ENCODE data around the gene GPRC5C. TPM values are rescaled to one million over a fixed set of nuclear protein-coding genes. Genes with fewer than 3 reads are reported as not detected.
"Not testable (repeated sequence)": the region's sequence is repeated elsewhere in the genome, so short reads cannot be mapped to it uniquely, and the experiment has no call there.

The GPRC5C gene
- total RNA-seq, 4 donors from 2014 or later: 12.6 to 23.6 (median 14.5) TPM

DNA sequence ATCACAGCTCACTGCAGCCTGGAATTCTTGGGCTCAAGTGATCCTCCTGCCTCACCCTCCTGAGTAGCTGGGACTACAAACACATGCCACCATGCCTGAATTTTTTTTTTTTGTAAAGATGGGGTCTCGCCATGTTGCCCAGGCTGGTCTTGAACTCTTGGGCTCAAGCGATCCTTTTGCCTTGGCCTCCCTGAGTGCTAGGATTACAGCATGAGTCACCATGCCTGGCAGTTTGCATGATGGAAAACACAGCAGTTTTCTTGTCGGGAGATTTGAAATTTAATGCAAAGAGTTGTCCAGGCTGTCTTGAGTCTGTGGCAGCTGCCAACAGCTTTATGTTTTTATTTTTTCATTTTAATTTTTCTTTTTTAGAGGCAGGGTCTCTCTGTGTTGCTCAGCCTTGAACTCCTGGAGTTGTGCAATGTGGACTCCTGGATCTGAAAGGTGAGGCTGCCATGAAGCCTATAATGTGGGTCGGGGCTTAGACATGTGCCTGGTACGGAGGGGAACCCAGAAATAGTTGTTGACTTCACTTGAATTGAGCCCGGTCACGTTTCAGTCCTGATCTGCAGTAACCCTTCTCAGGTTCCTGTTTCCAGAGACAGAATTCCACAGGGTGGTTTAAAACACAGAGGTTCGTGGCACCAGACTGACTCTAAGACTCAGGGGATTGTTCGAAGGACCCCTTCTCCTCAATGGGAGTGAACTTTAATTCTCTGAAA is 53.3 kb downstream of the GPRC5C start:
- Histone ChIP-seq H3K36me3 (no peaks in the 10 kb centered on the region), H3K27me3 (peaks cover 0 to 44% (median 0%) of the 10 kb centered on the region in 4 donors), H3K9me3 (no peaks in the 10 kb centered on the region), H3K4me1 (no peaks in the 10 kb centered on the region), H3K4me3 (no peak overlapping the region), H3K27ac (replicated peaks in 1 of 4) (no peak overlapping the region)
- intact Hi-C loops (cut with DNase I): no loop called here
- no peak for DNase-seq (ENCODE audit: extremely low spot score)
- TF ChIP-seq, protein P1, sequence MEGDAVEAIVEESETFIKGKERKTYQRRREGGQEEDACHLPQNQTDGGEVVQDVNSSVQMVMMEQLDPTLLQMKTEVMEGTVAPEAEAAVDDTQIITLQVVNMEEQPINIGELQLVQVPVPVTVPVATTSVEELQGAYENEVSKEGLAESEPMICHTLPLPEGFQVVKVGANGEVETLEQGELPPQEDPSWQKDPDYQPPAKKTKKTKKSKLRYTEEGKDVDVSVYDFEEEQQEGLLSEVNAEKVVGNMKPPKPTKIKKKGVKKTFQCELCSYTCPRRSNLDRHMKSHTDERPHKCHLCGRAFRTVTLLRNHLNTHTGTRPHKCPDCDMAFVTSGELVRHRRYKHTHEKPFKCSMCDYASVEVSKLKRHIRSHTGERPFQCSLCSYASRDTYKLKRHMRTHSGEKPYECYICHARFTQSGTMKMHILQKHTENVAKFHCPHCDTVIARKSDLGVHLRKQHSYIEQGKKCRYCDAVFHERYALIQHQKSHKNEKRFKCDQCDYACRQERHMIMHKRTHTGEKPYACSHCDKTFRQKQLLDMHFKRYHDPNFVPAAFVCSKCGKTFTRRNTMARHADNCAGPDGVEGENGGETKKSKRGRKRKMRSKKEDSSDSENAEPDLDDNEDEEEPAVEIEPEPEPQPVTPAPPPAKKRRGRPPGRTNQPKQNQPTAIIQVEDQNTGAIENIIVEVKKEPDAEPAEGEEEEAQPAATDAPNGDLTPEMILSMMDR (IDR thresholded peaks at IDR 0.05): no peak
- TF ChIP-seq EP300 (IDR thresholded peaks at IDR 0.05) (no peak), POLR2A (IDR thresholded peaks at IDR 0.05; ENCODE audit: low read depth) (no peak), POLR2AphosphoS5 (IDR thresholded peaks at IDR 0.05) (no peak)
- WGBS: 56% methylated on average over 8 of the region's 9 CpGs

DNA sequence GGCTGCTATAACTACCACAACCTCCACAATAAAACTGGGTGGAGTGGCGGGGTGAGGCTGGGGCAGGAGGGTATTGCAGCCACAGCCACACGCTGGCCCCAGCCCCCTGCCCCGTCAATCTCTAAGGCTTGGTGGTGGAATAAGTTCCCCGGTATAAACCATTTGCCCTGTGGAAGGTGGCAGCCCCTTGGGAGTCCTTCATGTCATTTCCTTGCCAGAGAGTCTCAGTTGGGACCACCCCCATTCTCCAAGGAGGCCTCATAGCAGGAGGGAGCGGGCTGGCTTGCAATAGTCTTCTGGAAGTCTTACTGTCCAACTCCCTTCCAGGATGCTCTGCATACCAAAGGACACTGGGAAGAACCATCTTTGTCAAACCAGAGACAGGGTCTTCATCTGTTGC is 54.0 kb downstream of the GPRC5C start:
- Histone ChIP-seq H3K9me3 (no peaks in the 10 kb centered on the region), H3K4me1 (no peaks in the 10 kb centered on the region), H3K4me3 (no peak overlapping the region), H3K27ac (replicated peaks in 1 of 4) (no peak overlapping the region), H3K36me3 (no peaks in the 10 kb centered on the region), H3K27me3 (peaks cover 0 to 40% (median 0%) of the 10 kb centered on the region in 4 donors)
- TF ChIP-seq POLR2A (IDR thresholded peaks at IDR 0.05; ENCODE audit: low read depth): no peak
- TF ChIP-seq EP300 (IDR thresholded peaks at IDR 0.05): no peak
- no peak for TF ChIP-seq POLR2AphosphoS5 (IDR thresholded peaks at IDR 0.05)
- TF ChIP-seq, protein P1 (IDR thresholded peaks at IDR 0.05): no peak
- WGBS: 84% methylated on average over 5 of the region's 5 CpGs
- no peak for DNase-seq (ENCODE audit: extremely low spot score)
- intact Hi-C loops (cut with DNase I): no loop called here

DNA sequence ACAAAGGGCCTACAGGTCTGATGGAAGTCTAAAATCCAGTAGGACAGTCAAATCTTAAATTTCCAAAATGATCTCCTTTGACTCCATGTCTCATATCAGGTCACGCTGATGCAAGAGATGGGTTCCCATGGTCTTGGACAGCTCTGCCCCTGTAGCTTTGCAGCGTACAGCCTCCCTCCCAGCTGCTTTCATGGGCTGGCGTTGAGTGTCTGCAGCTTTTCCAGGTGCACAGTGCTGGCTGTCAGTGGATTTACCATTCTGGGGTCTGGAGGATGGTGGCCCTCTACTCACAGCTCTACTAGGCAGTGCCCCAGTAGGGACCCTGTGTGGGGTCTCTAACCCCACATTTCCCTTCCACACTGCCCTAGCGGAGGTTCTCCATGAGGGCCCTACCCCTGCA is 56.4 kb downstream of the GPRC5C start:
- WGBS: 100% methylated on average over 4 of the region's 4 CpGs
- H3K27ac ChIP-seq (replicated peaks in 1 of 4); H3K4me3 ChIP-seq; H3K4me1 ChIP-seq; intact Hi-C loops (cut with DNase I); H3K36me3 ChIP-seq; H3K9me3 ChIP-seq; DNase-seq (ENCODE audit: extremely low spot score): not testable (repeated sequence)
- peaks cover 0 to 40% (median 0%) of the 10 kb centered on the region in 4 donors for H3K27me3 ChIP-seq

DNA sequence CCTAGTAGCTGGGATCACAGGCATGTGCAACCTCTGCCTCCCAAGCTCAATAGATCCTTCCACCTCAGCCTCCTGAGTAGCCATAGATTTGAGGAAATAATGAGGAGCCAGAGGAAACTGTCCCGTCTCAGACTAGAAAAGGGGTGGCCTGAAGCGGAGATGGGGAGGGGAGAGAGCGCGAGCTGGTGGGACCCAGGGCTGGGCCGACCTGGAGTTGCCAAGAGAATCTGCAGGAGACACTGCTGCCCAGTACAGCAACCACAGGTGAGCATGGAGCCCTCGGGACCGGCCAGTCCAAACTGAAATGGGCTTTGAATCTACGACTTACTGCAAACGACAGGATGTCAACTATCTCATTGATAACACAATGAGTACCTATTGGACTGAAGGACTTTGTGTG is 58.8 kb downstream of the GPRC5C start:
- Histone ChIP-seq H3K4me3 (no peak overlapping the region), H3K9me3 (no peaks in the 10 kb centered on the region), H3K27me3 (peaks cover 0 to 35% (median 0%) of the 10 kb centered on the region in 4 donors), H3K4me1 (no peaks in the 10 kb centered on the region), H3K36me3 (no peaks in the 10 kb centered on the region), H3K27ac (replicated peaks in 1 of 4) (no peak overlapping the region)
- TF ChIP-seq, protein P1 (IDR thresholded peaks at IDR 0.05): no peak
- no peak for TF ChIP-seq EP300 (IDR thresholded peaks at IDR 0.05)
- TF ChIP-seq POLR2A (IDR thresholded peaks at IDR 0.05; ENCODE audit: low read depth): no peak
- TF ChIP-seq POLR2AphosphoS5 (IDR thresholded peaks at IDR 0.05): no peak
- intact Hi-C loops (cut with DNase I): no loop called here
- DNase-seq (ENCODE audit: extremely low spot score): no peak
- WGBS: 86% methylated on average over 9 of the region's 9 CpGs

DNA sequence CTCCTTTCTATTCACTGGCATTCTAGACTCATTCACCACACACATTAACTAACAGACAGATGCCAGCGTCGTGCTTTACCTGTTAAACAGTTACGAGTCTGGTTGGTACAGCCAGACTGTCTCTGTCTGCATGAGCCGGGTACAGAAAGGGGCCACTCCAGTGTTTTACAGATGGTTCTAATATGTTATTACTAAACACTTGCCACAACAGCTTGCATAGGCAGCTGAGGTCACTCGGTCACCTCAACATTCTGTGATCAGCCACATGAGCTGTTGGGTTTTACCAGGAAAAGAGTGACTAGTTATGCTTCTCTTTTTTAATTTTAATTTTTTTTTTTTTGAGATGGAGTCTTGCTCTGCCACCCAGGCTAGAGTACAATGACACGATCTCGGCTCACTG is 59.7 kb downstream of the GPRC5C start:
- H3K4me1 ChIP-seq: no peaks in the 10 kb centered on the region
- 71% methylated on average over 7 of the region's 7 CpGs for WGBS
- intact Hi-C loops (cut with DNase I): no loop called here
- H3K4me3 ChIP-seq: no peak overlapping the region
- no peak overlapping the region for H3K27ac ChIP-seq (replicated peaks in 1 of 4)
- DNase-seq (ENCODE audit: extremely low spot score): no peak
- H3K9me3 ChIP-seq: no peaks in the 10 kb centered on the region
- H3K36me3 ChIP-seq: no peaks in the 10 kb centered on the region
- peaks cover 0 to 39% (median 0%) of the 10 kb centered on the region in 4 donors for H3K27me3 ChIP-seq
- TF ChIP-seq POLR2A (IDR thresholded peaks at IDR 0.05; ENCODE audit: low read depth) (no peak), POLR2AphosphoS5 (IDR thresholded peaks at IDR 0.05) (no peak), EP300 (IDR thresholded peaks at IDR 0.05) (no peak)
- TF ChIP-seq, protein P1 (IDR thresholded peaks at IDR 0.05): no peak

Measured in esophagus muscularis mucosa (tissue), 4 donors.